ENCODE results near the gene AP3M1.
A peak's percentile ranks its signal among the peaks of the same experiment; 100 is the strongest.

The AP3M1 gene

DNA sequence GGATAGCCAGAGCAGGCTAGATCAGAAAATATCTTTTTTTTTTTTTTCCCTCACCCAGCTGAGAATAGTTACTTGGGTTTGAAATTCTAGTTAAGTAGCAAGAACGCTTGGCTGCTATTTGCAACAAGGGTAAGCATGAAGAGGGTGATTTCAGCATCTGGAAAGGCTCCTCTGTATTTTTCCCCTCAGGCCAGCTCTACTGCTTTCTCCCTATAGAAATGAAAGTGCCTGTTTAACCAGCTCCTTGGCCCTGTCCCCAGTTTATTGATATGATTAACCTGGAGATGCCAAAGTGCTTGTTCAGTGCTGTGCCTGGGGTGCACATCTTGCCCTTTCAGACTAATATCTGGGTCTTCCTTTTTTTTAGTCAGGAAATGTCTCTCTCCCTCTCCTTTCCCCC, 37.1 kb downstream of the AP3M1 start:
- no peak for DNase-seq (ENCODE audit: low spot score)

DNA sequence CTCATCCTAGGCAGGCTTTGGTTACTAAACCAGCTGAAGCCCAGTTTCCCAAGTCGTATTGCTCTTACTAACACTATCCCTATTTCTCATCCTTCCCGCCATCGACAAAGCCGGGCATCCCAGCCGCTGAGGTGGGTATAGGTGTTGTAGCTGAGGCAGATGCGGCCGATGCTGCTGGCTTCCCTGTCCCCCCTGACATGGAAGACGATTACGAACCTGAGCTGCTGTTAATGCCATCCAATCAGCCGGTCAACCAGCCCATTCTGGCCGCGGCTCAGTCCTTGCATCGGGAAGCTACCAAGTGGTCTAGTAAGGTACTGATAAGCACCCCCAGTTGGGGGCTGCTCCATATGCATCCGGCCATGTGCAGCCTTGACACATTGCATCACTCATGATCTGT, 38.8 kb downstream of the AP3M1 start:
- no peak for DNase-seq (ENCODE audit: low spot score)

DNA sequence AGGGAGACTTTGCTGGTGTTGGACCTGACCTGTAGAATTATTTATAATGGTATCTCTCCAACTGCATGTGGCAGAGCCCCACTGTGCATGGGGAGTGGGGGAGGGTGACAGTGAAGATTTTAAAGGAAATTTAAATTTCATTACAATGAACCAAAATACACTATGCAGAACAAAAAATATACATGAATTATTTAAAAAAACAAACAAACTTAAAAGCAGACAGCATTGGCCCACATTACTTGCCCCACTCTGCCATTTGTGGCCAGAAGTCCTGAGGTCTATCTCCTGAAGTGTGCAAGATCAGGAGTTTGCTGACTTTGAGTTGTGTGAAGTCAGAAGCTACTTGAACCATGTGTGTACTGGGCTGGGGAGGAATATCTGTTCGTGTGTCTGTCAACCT, 40.5 kb downstream of the AP3M1 start:
- no peak for DNase-seq (ENCODE audit: low spot score)

DNA sequence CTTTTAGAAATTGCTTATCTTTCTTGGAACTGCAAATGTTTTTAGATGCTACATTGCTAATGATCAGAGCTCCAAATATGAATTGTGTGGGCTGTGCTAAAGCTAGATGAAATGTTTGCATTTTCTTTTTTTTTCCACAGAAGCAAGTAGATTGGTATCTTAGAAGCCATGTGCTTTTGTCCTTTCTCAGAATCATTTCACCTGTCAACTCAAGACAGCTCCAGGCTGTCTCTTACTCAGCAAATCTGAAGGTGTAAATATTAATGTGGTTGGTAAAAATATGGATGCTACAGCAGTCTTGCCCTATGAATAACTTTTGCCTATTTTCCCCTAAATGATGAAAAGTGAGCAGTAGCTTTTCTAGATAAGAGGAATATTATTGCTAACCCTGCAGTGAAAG, 41.2 kb downstream of the AP3M1 start:
- DNase-seq (ENCODE audit: low spot score), result no peak

DNA sequence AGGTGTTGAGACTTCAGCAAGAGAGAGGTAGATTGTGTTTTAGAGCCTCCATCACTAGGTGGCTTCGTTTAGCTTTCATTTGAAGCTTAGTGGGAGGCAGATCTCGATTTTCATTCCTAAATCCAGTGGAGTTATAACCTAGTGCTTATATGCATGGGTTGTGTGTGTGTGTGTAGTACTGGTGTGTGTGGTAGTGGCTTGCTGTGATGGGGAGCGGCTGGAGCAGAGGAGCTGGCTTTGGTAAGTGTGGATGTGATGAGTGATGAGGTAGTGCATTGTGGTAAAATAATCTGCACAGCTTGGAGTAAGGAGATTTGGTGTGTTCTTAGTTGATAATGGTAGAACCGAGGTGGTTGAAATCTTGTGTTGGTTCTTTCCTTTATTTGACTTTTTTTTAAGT, 43.2 kb downstream of the AP3M1 start:
- no peak for DNase-seq (ENCODE audit: low spot score)

DNA sequence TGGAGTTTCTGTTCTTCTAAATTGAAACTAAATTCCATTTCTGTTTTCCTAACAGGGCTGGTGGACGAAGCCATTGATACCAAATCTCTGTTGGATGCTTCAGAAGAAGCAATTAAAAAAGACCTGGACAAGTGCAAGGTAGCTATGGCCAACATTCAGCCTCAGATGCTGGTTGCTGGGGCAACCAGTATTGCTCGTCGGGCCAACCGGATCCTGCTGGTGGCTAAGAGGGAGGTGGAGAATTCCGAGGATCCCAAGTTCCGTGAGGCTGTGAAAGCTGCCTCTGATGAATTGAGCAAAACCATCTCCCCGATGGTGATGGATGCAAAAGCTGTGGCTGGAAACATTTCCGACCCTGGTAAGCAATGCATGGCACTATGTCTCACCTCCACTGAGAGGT, 45.6 kb downstream of the AP3M1 start:
- DNase-seq (ENCODE audit: low spot score), result no peak

DNA sequence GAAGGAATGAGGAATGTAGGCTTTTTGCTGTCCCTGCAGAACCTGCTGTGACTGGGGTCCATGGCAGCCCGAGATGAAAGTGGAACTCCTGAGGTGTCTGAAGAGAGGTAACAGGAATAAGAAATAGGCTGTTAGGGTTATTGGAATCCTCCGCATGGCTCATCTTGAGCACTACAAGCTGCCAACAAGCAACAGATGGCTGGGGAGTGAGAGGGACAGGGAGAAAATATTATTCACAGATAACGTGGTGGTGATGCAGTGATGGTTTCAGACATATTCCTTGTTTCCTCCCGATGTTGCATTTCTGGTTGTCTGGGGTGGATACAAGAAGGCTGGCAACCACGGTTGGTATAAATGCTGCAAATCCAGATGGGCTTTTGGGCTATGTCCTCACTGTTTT, 46.1 kb downstream of the AP3M1 start:
- no peak for DNase-seq (ENCODE audit: low spot score)

DNA sequence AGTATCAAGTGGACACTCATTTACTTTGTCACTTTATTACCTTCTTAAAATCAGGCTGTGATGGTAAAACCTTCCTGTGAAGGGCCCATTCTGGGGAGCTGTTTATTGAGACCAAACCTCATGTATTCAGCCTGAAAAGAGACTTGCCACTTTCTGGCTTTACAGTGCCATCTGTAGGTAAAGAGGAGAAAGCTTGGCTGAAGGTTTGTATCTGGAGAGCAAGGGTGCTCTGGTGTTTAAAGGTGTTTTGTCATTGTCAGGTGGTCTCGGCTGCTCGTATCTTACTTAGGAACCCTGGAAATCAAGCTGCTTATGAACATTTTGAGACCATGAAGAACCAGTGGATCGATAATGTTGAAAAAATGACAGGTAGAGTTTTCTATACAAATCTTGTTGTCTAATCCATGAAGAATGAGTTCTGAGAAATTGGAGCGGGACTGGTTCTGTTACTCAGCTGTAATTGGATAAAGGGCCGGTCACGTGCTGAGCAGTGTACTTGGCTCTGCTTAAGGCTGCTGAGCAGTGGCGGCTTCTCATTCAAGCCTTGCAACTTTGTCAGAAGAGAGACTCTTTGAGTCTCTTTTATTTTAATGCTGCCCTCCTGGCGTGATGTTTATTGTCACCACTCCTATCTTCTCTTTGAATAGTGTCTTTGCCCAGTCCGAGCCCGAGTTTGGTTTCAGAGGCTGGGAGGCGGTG, 46.9 kb downstream of the AP3M1 start:
- DNase-seq (ENCODE audit: low spot score), result peak; percentile 26

DNA sequence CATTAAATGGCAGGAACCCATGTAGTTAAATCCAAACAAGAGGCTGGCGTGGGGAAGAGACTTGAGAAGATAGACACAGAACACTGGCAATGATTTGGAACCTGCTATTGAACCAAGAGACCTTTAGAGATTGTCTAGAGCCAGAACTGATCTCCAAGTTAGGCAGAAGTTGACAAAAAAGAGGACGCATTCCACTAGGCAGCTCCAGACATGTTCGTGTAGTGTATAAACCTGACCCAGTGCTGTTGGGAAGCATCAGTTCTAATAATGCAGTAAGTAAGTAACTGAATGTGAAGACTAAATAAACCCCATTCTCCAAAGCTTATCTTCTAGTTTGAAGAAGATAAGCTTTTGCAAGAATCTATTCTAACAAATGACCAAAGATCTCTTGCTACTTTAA, 50.8 kb downstream of the AP3M1 start:
- DNase-seq (ENCODE audit: low spot score), result no peak

DNA sequence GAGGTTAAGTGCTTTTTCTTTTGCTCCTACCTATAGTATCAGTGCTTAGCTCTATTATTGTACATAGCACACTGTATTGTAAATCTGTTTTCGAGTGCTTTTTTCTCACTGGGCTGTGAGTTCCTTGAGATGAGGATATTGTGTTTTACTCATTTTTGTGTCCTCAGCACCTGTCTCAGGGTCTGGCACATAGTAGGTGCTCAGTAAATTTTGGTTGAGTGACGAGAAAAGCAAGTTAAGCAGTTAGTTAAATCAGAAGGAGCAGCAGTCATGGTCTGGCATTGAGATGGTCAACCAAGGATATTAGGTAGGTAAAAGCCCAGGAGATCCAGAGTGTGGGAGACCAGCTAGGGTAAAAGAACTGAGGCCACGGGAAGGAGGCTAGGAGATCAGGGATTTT, 51.2 kb downstream of the AP3M1 start:
- no peak for DNase-seq (ENCODE audit: low spot score)

DNA sequence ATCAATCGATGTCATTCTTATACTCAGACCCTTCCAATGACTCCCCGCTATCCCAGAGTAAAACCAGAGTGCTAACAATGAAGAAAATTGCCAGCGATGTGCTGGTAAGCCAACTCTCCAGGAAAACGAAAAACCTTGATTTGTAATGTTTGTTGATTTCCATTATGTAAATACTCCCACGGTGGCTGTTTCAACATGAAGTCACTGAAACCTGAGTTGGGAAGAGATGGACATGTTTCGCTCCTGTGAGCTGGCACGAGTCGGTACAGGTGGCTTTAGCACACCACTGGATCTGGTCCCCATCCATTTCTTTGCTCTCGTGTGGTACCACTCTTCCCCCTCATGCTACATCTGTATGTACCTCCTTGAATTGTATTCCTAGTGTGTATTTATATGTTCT, 52.9 kb downstream of the AP3M1 start:
- DNase-seq (ENCODE audit: low spot score), result no peak

DNA sequence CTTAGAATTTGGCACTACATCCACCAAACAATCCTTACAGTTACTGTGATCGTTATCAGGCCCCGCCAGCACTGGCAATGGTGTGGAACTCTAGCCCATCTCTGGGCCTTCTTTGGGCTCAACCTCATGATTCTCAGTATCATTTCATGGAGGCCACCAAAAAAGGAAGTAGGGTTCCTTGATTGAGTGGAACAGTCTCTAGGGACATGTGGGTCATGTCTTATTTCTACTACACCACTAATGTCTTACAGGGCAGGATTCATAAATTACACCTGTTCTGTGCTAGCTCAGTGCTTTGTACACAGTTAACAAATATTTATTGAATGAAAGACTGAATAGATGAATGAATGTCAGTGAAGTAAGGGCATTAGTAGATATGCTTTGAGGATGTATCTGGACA, 53.9 kb downstream of the AP3M1 start:
- no peak for DNase-seq (ENCODE audit: low spot score)

DNA sequence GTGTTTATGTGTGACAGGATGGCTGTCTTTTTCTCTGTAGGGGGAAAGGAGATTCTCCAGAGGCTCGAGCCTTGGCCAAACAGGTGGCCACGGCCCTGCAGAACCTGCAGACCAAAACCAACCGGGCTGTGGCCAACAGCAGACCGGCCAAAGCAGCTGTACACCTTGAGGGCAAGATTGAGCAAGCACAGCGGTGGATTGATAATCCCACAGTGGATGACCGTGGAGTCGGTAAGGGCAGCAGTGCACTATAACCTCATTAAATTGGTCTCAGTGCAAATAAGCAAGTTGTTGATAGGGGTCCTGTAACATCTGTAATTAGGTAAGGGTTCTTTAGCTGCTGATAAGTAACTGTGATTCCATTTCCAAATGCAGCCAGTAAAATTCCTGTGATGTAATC, 56.4 kb downstream of the AP3M1 start:
- no peak for DNase-seq (ENCODE audit: low spot score)

DNA sequence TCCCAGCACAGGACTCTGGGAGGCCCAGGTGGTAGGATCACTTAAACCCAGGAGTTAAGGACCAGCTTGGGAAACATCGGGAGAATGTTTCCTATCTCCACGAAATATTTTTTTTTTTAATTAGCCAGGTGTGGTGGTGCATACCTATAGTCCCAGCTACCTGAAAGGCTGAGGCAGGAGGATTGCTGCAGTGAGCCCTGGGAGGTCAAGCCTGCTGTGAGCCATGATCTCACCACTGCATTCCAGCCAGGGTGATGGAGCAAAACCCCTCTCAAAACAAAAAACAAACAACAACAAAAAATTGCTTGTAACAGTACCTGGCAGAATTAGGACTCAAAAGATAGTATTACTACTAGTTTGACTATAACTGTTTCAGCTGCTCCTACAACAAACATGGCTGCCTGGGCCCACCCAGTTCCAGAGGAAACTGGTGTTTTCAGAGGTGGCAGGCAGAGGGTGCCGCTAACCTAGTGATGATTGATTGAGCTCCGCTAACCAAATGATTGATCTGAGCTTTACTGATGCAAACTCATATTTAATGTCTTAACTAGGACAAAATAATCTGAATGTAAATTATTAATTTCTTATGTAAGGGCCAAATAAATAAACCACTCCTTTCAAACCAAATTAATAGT, 57.0 kb downstream of the AP3M1 start:
- no peak for DNase-seq (ENCODE audit: low spot score)

DNA sequence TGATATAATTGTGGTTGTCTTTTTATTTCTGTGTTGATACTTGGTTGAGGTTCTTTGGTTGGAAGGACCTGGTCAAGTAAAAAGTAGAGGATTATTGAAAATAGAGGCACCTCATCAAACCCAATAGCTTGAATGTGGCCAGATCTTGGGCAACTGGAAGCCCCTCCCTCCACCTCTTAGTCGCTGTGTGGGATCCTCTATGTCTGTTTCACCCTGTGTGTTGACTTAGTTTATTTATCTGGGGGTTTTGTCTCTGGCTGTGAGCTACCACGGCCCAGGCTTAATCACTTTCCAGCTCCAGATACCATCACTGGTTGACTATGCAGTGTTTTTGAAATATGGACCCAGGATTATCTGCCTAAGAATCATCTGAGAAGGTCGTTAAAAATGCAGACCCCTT, 58.3 kb downstream of the AP3M1 start:
- no peak for DNase-seq (ENCODE audit: low spot score)

DNA sequence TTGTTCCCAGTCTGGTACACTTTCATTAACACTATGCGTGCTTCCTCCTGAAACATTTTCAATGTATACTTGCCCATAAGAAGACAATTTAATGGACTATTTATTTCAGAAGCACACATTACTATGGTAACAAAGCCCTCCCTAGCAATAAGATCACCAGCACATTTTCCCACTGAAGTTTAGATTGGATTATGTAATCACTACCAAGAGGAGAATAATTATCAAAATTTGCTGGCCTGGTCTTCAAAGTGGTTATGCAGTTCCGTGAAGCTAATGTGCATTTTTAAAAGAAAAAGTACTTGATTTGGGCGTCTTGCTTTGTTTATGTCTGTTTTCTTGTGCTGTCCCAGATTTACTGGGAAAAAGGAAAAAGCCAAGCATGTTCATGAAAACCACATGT, 61.9 kb downstream of the AP3M1 start:
- no peak for DNase-seq (ENCODE audit: low spot score)

DNA sequence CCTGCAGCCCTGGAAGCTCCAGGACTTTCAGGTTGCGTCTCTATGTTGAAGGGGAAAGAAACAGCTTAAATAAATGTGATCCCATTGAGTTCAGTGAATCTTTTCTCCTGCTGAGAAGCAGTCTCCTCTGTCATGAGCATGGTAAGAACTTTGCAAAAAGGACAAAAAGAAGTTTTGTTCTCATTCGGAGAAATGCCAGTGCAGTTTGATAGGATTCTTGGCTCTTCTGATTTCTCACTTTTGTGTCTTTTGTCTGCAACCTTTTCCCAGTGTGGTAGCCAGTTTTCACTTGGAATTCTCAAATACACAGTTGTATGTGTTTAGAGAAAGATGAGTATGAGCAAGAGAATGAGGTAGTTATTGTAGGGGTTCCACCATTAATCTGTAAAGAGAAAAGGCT, 64.3 kb downstream of the AP3M1 start:
- DNase-seq (ENCODE audit: low spot score), result no peak

DNA sequence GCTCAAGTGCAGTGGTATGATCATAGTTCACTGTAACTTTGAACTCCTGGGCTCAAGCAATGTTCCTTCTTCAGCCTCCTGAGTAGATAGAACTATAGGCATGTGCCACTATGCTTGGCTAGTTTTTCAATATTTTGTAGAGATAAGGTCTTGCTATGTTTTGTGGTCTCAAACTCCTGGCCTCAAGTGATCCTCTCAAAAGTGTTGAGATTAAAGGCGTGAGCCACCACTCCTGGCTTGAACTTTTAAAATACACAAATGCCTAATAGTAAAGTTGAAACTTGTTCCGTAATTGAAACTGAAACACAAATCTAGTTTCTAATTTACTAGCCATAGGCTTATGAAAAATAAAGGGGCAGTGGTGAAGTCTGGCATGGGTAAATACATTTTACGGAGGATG, 65.7 kb downstream of the AP3M1 start:
- no peak for DNase-seq (ENCODE audit: low spot score)

DNA sequence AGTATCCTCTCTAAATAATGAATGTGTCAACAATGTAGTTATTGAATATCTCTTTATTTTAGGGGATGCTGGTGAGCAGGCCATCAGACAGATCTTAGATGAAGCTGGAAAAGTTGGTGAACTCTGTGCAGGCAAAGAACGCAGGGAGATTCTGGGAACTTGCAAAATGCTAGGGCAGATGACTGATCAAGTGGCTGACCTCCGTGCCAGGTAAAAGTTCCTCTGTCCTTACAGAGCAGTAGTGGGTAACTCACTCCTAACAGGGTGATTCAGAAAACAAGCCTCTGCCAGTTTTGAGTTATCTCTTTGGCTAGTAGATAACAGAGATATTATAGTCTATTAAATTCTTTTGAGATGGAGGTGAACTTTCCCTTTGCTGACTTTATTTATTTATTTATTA, 67.3 kb downstream of the AP3M1 start:
- DNase-seq (ENCODE audit: low spot score), result no peak

DNA sequence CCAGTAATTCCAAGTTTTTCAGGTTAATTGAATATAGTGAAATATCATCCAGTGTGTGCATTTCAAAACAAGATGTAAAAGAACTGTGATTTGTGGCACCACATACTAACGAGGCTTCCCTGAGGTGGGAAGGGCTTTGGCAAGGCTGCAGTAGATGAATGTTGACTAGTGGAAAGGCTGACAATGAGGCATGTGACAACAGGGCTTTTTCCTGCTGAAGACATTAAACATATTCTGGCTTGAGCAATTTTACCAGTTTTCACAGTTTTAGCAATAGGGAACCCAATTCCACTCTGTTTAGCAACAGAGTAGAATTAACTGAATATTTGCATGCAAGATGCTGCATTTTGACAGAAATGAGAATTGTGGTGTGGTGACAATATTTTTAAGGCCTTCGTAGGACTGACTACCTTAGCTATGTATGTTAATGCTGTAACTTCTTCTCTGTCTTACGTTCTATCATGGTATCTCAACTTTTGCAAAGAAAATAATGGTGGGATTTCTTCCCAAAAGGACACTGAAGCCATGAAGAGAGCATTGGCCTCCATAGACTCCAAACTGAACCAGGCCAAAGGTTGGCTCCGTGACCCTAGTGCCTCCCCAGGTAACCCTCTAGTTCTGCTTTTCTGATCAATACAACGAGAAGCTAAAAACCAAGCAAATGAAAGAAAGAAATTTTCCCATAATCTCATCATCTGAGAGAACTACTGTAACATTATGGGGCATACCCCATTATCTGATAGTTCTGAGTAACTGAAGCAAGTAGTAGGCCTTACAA, 68.5 kb downstream of the AP3M1 start:
- DNase-seq (ENCODE audit: low spot score), result no peak

DNA sequence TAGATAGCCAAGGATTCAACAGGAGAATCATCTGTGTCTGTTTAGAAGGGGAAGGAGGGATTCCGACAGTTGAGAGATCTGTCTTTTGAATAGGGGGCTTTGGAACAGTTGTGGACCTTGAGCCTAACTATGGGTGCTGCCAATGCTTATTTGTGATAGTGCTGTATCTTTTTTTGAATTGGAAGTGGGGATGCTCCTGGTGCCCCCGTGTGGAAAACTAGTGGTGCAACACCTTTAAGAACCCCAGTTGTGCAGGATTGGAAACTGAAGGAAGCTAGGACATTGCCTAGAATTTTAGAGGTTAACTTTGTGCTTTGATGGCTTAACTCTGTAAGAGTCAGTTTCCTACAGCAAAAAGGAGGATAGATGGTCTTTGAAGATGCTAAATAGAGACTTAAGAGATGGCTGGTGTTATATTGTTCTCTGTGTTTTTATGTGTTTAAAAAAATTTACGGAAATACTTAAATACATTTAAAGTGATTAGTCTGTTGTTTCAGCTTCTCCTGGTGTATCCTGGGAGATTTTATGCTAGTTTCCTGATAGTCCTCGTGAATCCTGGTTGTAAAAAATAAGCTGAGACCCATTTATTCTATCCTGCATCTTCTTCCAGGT, 69.3 kb downstream of the AP3M1 start:
- peak; percentile 40 for DNase-seq (ENCODE audit: low spot score)

DNA sequence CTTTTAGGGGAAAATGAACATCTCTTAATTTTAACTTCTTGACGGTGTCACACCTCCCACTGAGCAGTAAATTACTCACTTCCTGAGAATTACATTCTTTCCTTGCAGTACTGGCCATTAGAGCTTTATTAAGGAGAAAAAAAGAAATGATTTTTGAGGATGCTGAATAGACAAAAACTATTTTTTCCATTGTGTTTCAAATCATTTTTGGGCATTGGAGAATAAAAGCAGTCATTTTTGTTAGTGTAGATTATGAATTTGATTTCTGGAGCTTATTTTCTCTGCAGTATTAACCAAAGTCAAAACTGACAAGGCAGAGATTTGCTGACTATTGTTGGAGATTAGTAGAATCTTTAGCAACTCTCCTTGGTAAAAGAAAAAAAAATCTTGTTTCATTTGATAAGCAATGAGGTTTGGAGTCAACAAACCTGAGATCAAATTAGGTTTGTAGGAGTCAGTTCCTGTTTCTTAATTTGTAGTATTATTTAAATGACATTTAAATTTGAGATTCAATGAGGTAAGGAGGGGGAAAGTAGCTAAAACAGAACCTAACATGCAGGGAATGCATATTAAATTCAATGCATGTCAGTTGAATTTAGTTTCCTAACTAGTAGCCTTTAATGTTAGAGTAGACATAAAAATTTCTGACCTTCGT, 70.6 kb downstream of the AP3M1 start:
- no peak for DNase-seq (ENCODE audit: low spot score)

Data from HuH-7 (cell line).